Measurements from ENCODE around the gene CLK1. TPM values are rescaled to one million over a fixed set of nuclear protein-coding genes. Genes with fewer than 3 reads are reported as not detected.

The CLK1 gene
- total RNA-seq, 1 experiment from 2014 or later, result 46.8 TPM

- H3K18ac ChIP-seq (ENCODE audit: insufficient read length, low read depth, low read length), result no peak overlapping the region
- no peak overlapping the region; a peak in 1 of 5 replicates for H3K4me3 Mint-ChIP-seq
- H3T11ph ChIP-seq (ENCODE audit: low read length), result no peak overlapping the region
- no peak overlapping the region for H2BK12ac ChIP-seq (ENCODE audit: insufficient read length, low read depth, low read length)
- H3K4me1 ChIP-seq (ENCODE audit: insufficient read depth, low read length), result no peaks in the 10 kb centered on the region
- H3K4me1 Mint-ChIP-seq, result peaks cover 16 to 22% of the 10 kb centered on the region in 2 experiments
- no CpG with 5 or more reads among the region's 3 CpGs for WGBS (ENCODE audit: extremely low coverage, insufficient read length, low lambda C conversion rate)
- no peaks in the 10 kb centered on the region for H3K79me1 ChIP-seq (ENCODE audit: insufficient read depth, low read depth, low read length, poor library complexity, severe bottlenecking)
- no peak overlapping the region for H2AFZ ChIP-seq (ENCODE audit: low read length)
- no peak overlapping the region for H2BK15ac ChIP-seq (ENCODE audit: low read depth, low read length)
- no peaks in the 10 kb centered on the region; a peak in 2 of 5 replicates for H3K9me3 Mint-ChIP-seq
- no peak for DNase-seq
- H3K23me2 ChIP-seq (ENCODE audit: insufficient read length, low read depth, low read length, poor library complexity, severe bottlenecking), result peaks cover 5% of the 10 kb centered on the region
- no peak overlapping the region for H2AK5ac ChIP-seq (ENCODE audit: insufficient read length, low read length)
- no peak for TF ChIP-seq CTCF (conservative IDR thresholded peaks at IDR 0.05)
- H2BK20ac ChIP-seq (ENCODE audit: low read depth, low read length, poor library complexity, severe bottlenecking), result no peak overlapping the region
- H3K4me2 ChIP-seq (ENCODE audit: insufficient read depth, insufficient read length, low read length), result no peak overlapping the region
- no peak overlapping the region for H4K8ac ChIP-seq (replicated peaks; ENCODE audit: insufficient read length, low read depth, low read length)
- H3K9ac ChIP-seq (ENCODE audit: extremely low read depth, insufficient read length, low read length), result no peak overlapping the region
- H4K91ac ChIP-seq (ENCODE audit: insufficient read length, low read depth, low read length), result no peak overlapping the region
- H3K9me3 ChIP-seq (ENCODE audit: control insufficient read depth, low read depth, low read length), result no peaks in the 10 kb centered on the region
- H3K79me2 ChIP-seq (ENCODE audit: insufficient read depth, low read length), result peaks cover 22% of the 10 kb centered on the region
- no peak overlapping the region for H3K4ac ChIP-seq (ENCODE audit: low read depth, low read length)
- no peaks in the 10 kb centered on the region for H3K27me3 ChIP-seq (ENCODE audit: insufficient read depth, low read length)
- no peak overlapping the region for H2BK5ac ChIP-seq (ENCODE audit: insufficient read length, low read length)
- peaks cover 51 to 67% (median 66%) of the 10 kb centered on the region in 3 experiments for H3K36me3 Mint-ChIP-seq (ENCODE audit: insufficient read depth in 1 of 3, low read depth in 3 of 3)
- H4K5ac ChIP-seq (ENCODE audit: insufficient read length, low read depth, low read length), result no peak overlapping the region
- H3K27me3 Mint-ChIP-seq (ENCODE audit: low read depth), result no peaks in the 10 kb centered on the region
- H2BK120ac ChIP-seq (ENCODE audit: low read depth, low read length, poor library complexity, severe bottlenecking), result no peak overlapping the region
- no peak overlapping the region; a peak in 1 of 7 replicates for H3K27ac Mint-ChIP-seq
- no peak overlapping the region for H3K56ac ChIP-seq (ENCODE audit: insufficient read length, low read depth, low read length)
- H3K23ac ChIP-seq (ENCODE audit: insufficient read length, low read depth, low read length), result no peak overlapping the region
- no peak overlapping the region for H3K27ac ChIP-seq (ENCODE audit: insufficient read length, low read depth, low read length)
- no peaks in the 10 kb centered on the region for H4K20me1 ChIP-seq (ENCODE audit: control insufficient read depth, insufficient read depth, insufficient read length)
- no peak overlapping the region for H3K14ac ChIP-seq (ENCODE audit: insufficient read depth, low read length)
Measured at GRCh38 chr2:200814276-200814815, 50.1 kb downstream of the CLK1 start.

All from H9 (cell line).